Mesenchymal stem cell (in vitro differentiated cells and primary cell): ENCODE measurements around the gene RPAP2.

Source experiments
- DNase-seq: peaks from one replicate; pipeline ENCODE4 v3.0.0-alpha.2; 2013
- H2AFZ ChIP-seq: one replicate; pipeline ENCODE4 v1.6.1; 2013; ENCODE audit warnings: low read depth, mild to moderate bottlenecking, control low read depth, inconsistent platforms, low read length, moderate library complexity
- H2AK5ac ChIP-seq: 2 replicates; pipeline ENCODE4 v1.6.1; 2013; ENCODE audit warnings: low read length, moderate library complexity, mild to moderate bottlenecking, inconsistent platforms; ENCODE audit not compliant: severe bottlenecking
- H2BK120ac ChIP-seq: one replicate; pipeline ENCODE4 v1.6.1; 2013; ENCODE audit warnings: low read depth, mild to moderate bottlenecking, inconsistent platforms, low read length, moderate library complexity
- H2BK12ac ChIP-seq, 2 experiments: one replicate each; pipeline ENCODE4 v1.6.1; 2013; ENCODE audit warnings: inconsistent platforms in 2 of 2, low read length in 2 of 2, mild to moderate bottlenecking in 2 of 2, moderate library complexity in 2 of 2, control low read depth in 1 of 2
- H2BK15ac ChIP-seq: one replicate; pipeline ENCODE4 v1.6.1; 2013; ENCODE audit warnings: mild to moderate bottlenecking, low read depth, inconsistent platforms; ENCODE audit not compliant: poor library complexity, severe bottlenecking
- H2BK5ac ChIP-seq: 2 replicates; pipeline ENCODE4 v1.6.1; 2013; ENCODE audit warnings: low read depth, mild to moderate bottlenecking, low read length, control low read depth, inconsistent platforms; ENCODE audit not compliant: poor library complexity, severe bottlenecking
- H3K14ac ChIP-seq, 2 experiments: one replicate each; pipeline ENCODE4 v1.6.1; 2013; ENCODE audit warnings: inconsistent platforms in 2 of 2, low read length in 2 of 2, control low read depth in 1 of 2, mild to moderate bottlenecking in 1 of 2, moderate library complexity in 1 of 2
- H3K18ac ChIP-seq, 2 experiments: one replicate each; pipeline ENCODE4 v1.6.1; 2013; ENCODE audit warnings: inconsistent platforms in 2 of 2, low read length in 2 of 2, control low read depth in 1 of 2, low read depth in 1 of 2, mild to moderate bottlenecking in 1 of 2
- H3K23ac ChIP-seq, 2 experiments: one replicate each; pipeline ENCODE4 v1.6.1; 2013; ENCODE audit warnings: inconsistent platforms in 2 of 2, low read length in 2 of 2, mild to moderate bottlenecking in 2 of 2, moderate library complexity in 2 of 2, control low read depth in 1 of 2
- H3K27ac ChIP-seq: 2 replicates; pipeline ENCODE4 v1.5.1; 2013; ENCODE audit warnings: mild to moderate bottlenecking, moderate library complexity, low read length, control low read depth, inconsistent platforms; ENCODE audit not compliant: poor library complexity, severe bottlenecking
- H3K27me3 ChIP-seq, 2 experiments: 2 replicates each; pipeline versions ENCODE4 v1.6.1 to v1.7.0; 2013; ENCODE audit warnings: low read length in 2 of 2, mild to moderate bottlenecking in 2 of 2, moderate library complexity in 2 of 2, control low read depth in 1 of 2, inconsistent platforms in 1 of 2; ENCODE audit not compliant: control insufficient read depth in 1 of 2, insufficient read depth in 1 of 2
- H3K36me3 ChIP-seq, 2 experiments: 2 replicates each; pipeline versions ENCODE4 v1.6.1 to v1.7.0; 2013; ENCODE audit warnings: low read length in 2 of 2, control low read depth in 1 of 2, inconsistent platforms in 1 of 2, low read depth in 1 of 2, mild to moderate bottlenecking in 1 of 2; ENCODE audit not compliant: insufficient read depth in 2 of 2, control insufficient read depth in 1 of 2
- H3K4ac ChIP-seq, 2 experiments: one replicate each; pipeline ENCODE4 v1.6.1; 2013; ENCODE audit warnings: inconsistent platforms in 2 of 2, low read length in 2 of 2, mild to moderate bottlenecking in 2 of 2, moderate library complexity in 2 of 2, control low read depth in 1 of 2, low read depth in 1 of 2
- H3K4me1 ChIP-seq: 2 replicates; pipeline ENCODE4 v1.6.1; 2013; ENCODE audit warnings: low read depth, low read length, control low read depth; ENCODE audit not compliant: control insufficient read depth, insufficient read depth
- H3K4me2 ChIP-seq: 2 replicates; pipeline ENCODE4 v1.6.1; 2013; ENCODE audit warnings: low read length, mild to moderate bottlenecking, inconsistent platforms; ENCODE audit not compliant: poor library complexity, severe bottlenecking
- H3K4me3 ChIP-seq, 2 experiments: 2 replicates each; pipeline versions ENCODE4 v1.5.1 to v1.7.0; 2013; ENCODE audit warnings: low read length in 2 of 2, mild to moderate bottlenecking in 2 of 2, control low read depth in 1 of 2, low read depth in 1 of 2; ENCODE audit not compliant: insufficient read depth in 1 of 2
- H3K79me1 ChIP-seq: replicated peaks from 2 replicates; pipeline ENCODE4 v1.6.1; 2013; ENCODE audit warnings: mild to moderate bottlenecking, control low read depth, low read length, inconsistent platforms; ENCODE audit not compliant: poor library complexity, severe bottlenecking
- H3K9ac ChIP-seq: 2 replicates; pipeline ENCODE4 v1.7.0; 2013; ENCODE audit warnings: mild to moderate bottlenecking, low read length, moderate library complexity
- H3K9me3 ChIP-seq: 2 replicates; pipeline ENCODE4 v1.7.0; 2013; ENCODE audit warnings: mild to moderate bottlenecking, low read length; ENCODE audit not compliant: control insufficient read depth
- H4K8ac ChIP-seq: one replicate; pipeline ENCODE4 v1.6.1; 2013; ENCODE audit warnings: inconsistent platforms, mild to moderate bottlenecking, low read length, moderate library complexity
- H4K91ac ChIP-seq: one replicate; pipeline ENCODE4 v1.6.1; 2013; ENCODE audit warnings: mild to moderate bottlenecking, low read length, inconsistent platforms
- WGBS: methylation state at CpG from one replicate; pipeline ENCODE4 v1.1.7; 2013; ENCODE audit warnings: mixed read lengths; 5-methylcytosine and 5-hydroxymethylcytosine counted together

Gene RPAP2

DNA sequence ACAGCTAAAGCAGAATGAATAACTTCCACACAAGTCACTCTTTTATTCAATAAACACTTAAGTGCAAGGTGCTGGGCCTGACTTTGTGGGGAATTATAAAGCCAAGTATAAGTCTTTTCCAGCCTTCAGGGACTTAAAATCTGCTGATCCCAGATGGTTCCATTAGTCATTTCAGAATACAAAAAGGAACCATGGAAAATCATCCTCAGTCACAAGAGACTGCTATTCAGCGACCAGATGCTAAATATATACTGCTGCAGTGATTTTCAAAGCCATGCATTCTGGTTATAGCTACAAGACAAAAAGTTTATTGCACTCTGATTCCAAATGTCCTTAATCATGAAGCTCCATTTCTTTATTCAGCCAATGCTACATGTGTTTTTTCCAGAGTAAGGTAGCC, 25.8 kb upstream of the RPAP2 start:
- H2BK120ac ChIP-seq = no peak overlapping the region
- peaks cover 4% of the 10 kb centered on the region for H3K9me3 ChIP-seq
- H3K4ac ChIP-seq = no peak overlapping the region
- no peak overlapping the region for H3K27ac ChIP-seq
- no peak overlapping the region for H2BK15ac ChIP-seq
- no peak overlapping the region for H3K4me3 ChIP-seq
- H2AK5ac ChIP-seq = no peak overlapping the region
- H2BK5ac ChIP-seq = no peak overlapping the region
- H4K8ac ChIP-seq = no peak overlapping the region
- no peak overlapping the region for H4K91ac ChIP-seq
- 100% methylated on average over 1 of the region's 1 CpG for WGBS
- no peak overlapping the region for H3K4me2 ChIP-seq
- no peaks in the 10 kb centered on the region for H3K27me3 ChIP-seq
- no peak overlapping the region for H3K18ac ChIP-seq
- H3K9ac ChIP-seq = no peak overlapping the region
- H3K23ac ChIP-seq = no peak overlapping the region
- H3K14ac ChIP-seq = no peak overlapping the region
- DNase-seq = no peak
- H2BK12ac ChIP-seq = no peak overlapping the region
- no peak overlapping the region for H2AFZ ChIP-seq
- H3K79me1 ChIP-seq = peaks cover 11% of the 10 kb centered on the region
- no peaks in the 10 kb centered on the region for H3K4me1 ChIP-seq
- peaks cover 7 to 86% of the 10 kb centered on the region in 2 experiments for H3K36me3 ChIP-seq

DNA sequence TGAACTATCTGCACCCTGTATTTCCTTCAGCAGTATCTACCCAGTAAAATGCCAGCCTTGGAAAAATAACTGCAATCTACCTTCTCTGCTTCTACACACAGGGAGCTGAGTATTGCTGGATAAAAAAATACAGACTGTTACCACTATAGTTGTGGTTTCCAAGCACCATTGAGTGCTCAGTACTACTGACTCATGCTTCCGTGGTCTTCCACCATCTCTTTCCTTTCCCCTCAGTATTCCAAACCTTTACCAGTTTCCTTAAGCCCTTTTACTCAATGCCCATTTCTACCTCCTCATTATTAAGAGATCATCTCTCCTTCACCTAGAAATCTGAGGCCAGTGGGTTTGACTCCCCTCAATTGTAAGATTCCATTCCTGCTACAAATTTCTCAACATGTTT, 23.9 kb upstream of the RPAP2 start:
- peak; percentile 25 for DNase-seq
- no peak overlapping the region for H3K27ac ChIP-seq
- no peaks in the 10 kb centered on the region for H3K27me3 ChIP-seq
- H3K4me1 ChIP-seq = no peaks in the 10 kb centered on the region
- H2BK12ac ChIP-seq = no peak overlapping the region
- no peak overlapping the region for H3K9ac ChIP-seq
- no peak overlapping the region for H3K4ac ChIP-seq
- H3K4me2 ChIP-seq = no peak overlapping the region
- H4K8ac ChIP-seq = no peak overlapping the region
- H3K23ac ChIP-seq = no peak overlapping the region
- no peak overlapping the region for H3K14ac ChIP-seq
- no peak overlapping the region for H4K91ac ChIP-seq
- no peak overlapping the region for H2AK5ac ChIP-seq
- no peak overlapping the region for H2BK120ac ChIP-seq
- H3K18ac ChIP-seq = no peak overlapping the region
- H3K9me3 ChIP-seq = peaks cover 4% of the 10 kb centered on the region
- no peak overlapping the region for H3K4me3 ChIP-seq
- peaks cover 17 to 80% of the 10 kb centered on the region in 2 experiments for H3K36me3 ChIP-seq
- WGBS = 30% methylated on average over 1 of the region's 1 CpG
- no peak overlapping the region for H2AFZ ChIP-seq
- H2BK5ac ChIP-seq = no peak overlapping the region
- H3K79me1 ChIP-seq = peaks cover 16% of the 10 kb centered on the region
- H2BK15ac ChIP-seq = no peak overlapping the region

DNA sequence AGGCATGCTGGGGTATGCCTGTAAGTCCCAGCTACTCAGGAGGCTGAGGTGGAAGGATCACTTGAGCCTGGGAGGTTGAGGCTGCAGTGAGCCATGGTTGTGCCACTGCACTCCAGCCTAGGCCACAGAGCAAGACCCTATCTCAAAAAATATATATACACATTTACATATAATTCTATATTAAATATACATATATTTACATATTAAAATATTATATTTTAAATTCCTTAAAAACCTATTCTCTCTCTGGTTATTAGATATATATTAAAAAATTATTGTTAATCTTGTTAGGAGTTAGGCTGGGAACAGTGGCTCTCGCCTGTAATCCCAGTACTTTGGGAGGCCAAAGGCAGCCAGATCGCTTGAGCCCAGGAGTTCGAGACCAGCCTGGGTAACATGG, 22.8 kb upstream of the RPAP2 start:
- H2BK15ac ChIP-seq = no peak overlapping the region
- WGBS = 96% methylated on average over 3 of the region's 3 CpGs
- H3K4me3 ChIP-seq = no peak overlapping the region
- no peak overlapping the region for H2AK5ac ChIP-seq
- no peak overlapping the region for H3K4ac ChIP-seq
- H2BK12ac ChIP-seq = no peak overlapping the region
- H3K9me3 ChIP-seq = peaks cover 4% of the 10 kb centered on the region
- H3K18ac ChIP-seq = no peak overlapping the region
- H3K36me3 ChIP-seq = peaks cover 19 to 78% of the 10 kb centered on the region in 2 experiments
- no peaks in the 10 kb centered on the region for H3K4me1 ChIP-seq
- no peak overlapping the region for H2BK120ac ChIP-seq
- no peak overlapping the region for H3K9ac ChIP-seq
- no peak overlapping the region for H2AFZ ChIP-seq
- no peak overlapping the region for H2BK5ac ChIP-seq
- H3K23ac ChIP-seq = no peak overlapping the region
- no peak overlapping the region for H3K27ac ChIP-seq
- no peak overlapping the region for H4K8ac ChIP-seq
- no peaks in the 10 kb centered on the region for H3K27me3 ChIP-seq
- DNase-seq = no peak
- H3K79me1 ChIP-seq = peaks cover 16% of the 10 kb centered on the region
- no peak overlapping the region for H4K91ac ChIP-seq
- no peak overlapping the region for H3K4me2 ChIP-seq
- H3K14ac ChIP-seq = no peak overlapping the region

DNA sequence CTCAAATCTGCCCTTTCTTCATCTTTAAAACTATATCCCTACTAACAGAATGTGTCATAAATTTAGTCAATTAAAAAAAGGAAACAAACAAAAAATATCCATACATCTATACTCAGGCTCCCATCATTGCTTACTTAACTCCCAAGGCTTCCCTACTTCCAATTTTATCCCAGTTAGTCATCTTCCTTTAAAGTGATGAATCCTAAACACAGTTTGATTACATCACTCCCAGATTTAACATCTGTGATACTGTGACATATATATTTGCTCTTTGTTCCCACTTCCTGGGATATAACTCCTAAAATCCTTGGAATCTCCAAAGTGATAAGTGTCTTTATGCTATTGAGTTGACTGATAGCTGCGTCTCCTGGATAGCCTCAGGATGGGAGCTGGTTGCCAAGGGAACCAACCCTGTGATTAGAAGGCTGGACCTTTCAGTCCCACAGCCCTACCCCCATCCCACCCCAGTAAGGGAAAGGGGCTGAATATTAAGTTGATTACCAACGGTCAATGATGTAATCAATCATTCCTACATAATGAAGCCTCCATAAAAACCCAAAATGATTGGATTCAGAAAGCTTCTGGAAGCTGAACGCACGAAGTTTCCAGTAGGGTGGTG, 21.6 kb upstream of the RPAP2 start:
- H3K4me1 ChIP-seq = no peaks in the 10 kb centered on the region
- H2AFZ ChIP-seq = no peak overlapping the region
- peaks cover 14% of the 10 kb centered on the region for H3K79me1 ChIP-seq
- no peak overlapping the region for H2AK5ac ChIP-seq
- no peak overlapping the region for H2BK15ac ChIP-seq
- peaks cover 19 to 66% of the 10 kb centered on the region in 2 experiments for H3K36me3 ChIP-seq
- no peak overlapping the region for H3K23ac ChIP-seq
- peak; percentile 63 for DNase-seq
- H3K27ac ChIP-seq = no peak overlapping the region
- no peak overlapping the region for H3K4ac ChIP-seq
- no peak overlapping the region for H3K18ac ChIP-seq
- H3K27me3 ChIP-seq = no peaks in the 10 kb centered on the region
- H3K9me3 ChIP-seq = peaks cover 4% of the 10 kb centered on the region
- no peak overlapping the region for H4K91ac ChIP-seq
- H2BK120ac ChIP-seq = no peak overlapping the region
- H2BK5ac ChIP-seq = no peak overlapping the region
- no peak overlapping the region for H3K14ac ChIP-seq
- no peak overlapping the region for H3K9ac ChIP-seq
- 100% methylated on average over 3 of the region's 4 CpGs for WGBS
- no peak overlapping the region for H4K8ac ChIP-seq
- H3K4me2 ChIP-seq = no peak overlapping the region
- no peak overlapping the region for H2BK12ac ChIP-seq
- H3K4me3 ChIP-seq = no peak overlapping the region
